Measurements from ENCODE around the gene IL6. TPM values are rescaled to one million over a fixed set of nuclear protein-coding genes. Genes with fewer than 3 reads are reported as not detected.

IL6 gene
- total RNA-seq, 2 donors from 2014 or later, result 0.77 TPM; not detected in 1

- Histone ChIP-seq H3K27ac (no peak overlapping the region), H3K4me1 (no peaks in the 10 kb centered on the region), H3K27me3 (no peaks in the 10 kb centered on the region), H3K9ac (ENCODE audit: low read depth in 2 of 2, low read length in 2 of 2) (no peak overlapping the region), H3K4me3 (no peak overlapping the region), H3K36me3 (no peaks in the 10 kb centered on the region), H3K9me3 (no peaks in the 10 kb centered on the region)
- no peak for DNase-seq
- intact Hi-C loops (cut with DNase I), result no loop called here
- TF ChIP-seq CTCF (IDR thresholded peaks at IDR 0.05), result no peak
These were observed 31.4 kb upstream of the IL6 start for GRCh38 chr7:22695476-22696132.

GRCh38 chr7:22696541-22697228, 30.3 kb upstream of the IL6 start:
- Histone ChIP-seq H3K4me1 (no peaks in the 10 kb centered on the region), H3K4me3 (no peak overlapping the region), H3K9me3 (no peaks in the 10 kb centered on the region), H3K36me3 (no peaks in the 10 kb centered on the region), H3K9ac (ENCODE audit: low read depth in 2 of 2, low read length in 2 of 2) (no peak overlapping the region), H3K27me3 (no peaks in the 10 kb centered on the region), H3K27ac (no peak overlapping the region)
- no peak for DNase-seq
- no peak for TF ChIP-seq CTCF (IDR thresholded peaks at IDR 0.05)
- intact Hi-C loops (cut with DNase I), result no loop called here

- no peaks in the 10 kb centered on the region for H3K9me3 ChIP-seq
- no peak overlapping the region for H3K27ac ChIP-seq
- no peak overlapping the region for H3K4me3 ChIP-seq
- H3K4me1 ChIP-seq, result no peaks in the 10 kb centered on the region
- no peak overlapping the region for H3K9ac ChIP-seq (ENCODE audit: low read depth in 2 of 2, low read length in 2 of 2)
- TF ChIP-seq CTCF (IDR thresholded peaks at IDR 0.05), result no peak
- H3K36me3 ChIP-seq, result no peaks in the 10 kb centered on the region
- intact Hi-C loops (cut with DNase I), result no loop called here
- no peaks in the 10 kb centered on the region for H3K27me3 ChIP-seq
- no peak for DNase-seq
These were observed 29.6 kb upstream of the IL6 start for GRCh38 chr7:22697322-22697859.

- TF ChIP-seq CTCF (IDR thresholded peaks at IDR 0.05), result no peak
- no peak overlapping the region for H3K27ac ChIP-seq
- H3K4me3 ChIP-seq, result no peak overlapping the region
- no peak for DNase-seq
- H3K9me3 ChIP-seq, result no peaks in the 10 kb centered on the region
- intact Hi-C loops (cut with DNase I), result no loop called here
- H3K27me3 ChIP-seq, result no peaks in the 10 kb centered on the region
- no peaks in the 10 kb centered on the region for H3K36me3 ChIP-seq
- H3K9ac ChIP-seq (ENCODE audit: low read depth in 2 of 2, low read length in 2 of 2), result no peak overlapping the region
- no peaks in the 10 kb centered on the region for H3K4me1 ChIP-seq
These were observed 29.0 kb upstream of the IL6 start for GRCh38 chr7:22697876-22698606.

- H3K36me3 ChIP-seq, result no peaks in the 10 kb centered on the region
- H3K9ac ChIP-seq (ENCODE audit: low read depth in 2 of 2, low read length in 2 of 2), result no peak overlapping the region
- TF ChIP-seq CTCF (IDR thresholded peaks at IDR 0.05), result no peak
- no peak for DNase-seq
- H3K4me1 ChIP-seq, result no peaks in the 10 kb centered on the region
- no peak overlapping the region for H3K27ac ChIP-seq
- no peak overlapping the region for H3K4me3 ChIP-seq
- H3K9me3 ChIP-seq, result no peaks in the 10 kb centered on the region
- intact Hi-C loops (cut with DNase I), result no loop called here
- no peaks in the 10 kb centered on the region for H3K27me3 ChIP-seq
These were observed 28.2 kb upstream of the IL6 start for GRCh38 chr7:22698767-22699166.

Measured in colonic mucosa (tissue), 4 donors.